Bronchial epithelial cell (primary cell): ENCODE data around the gene MCM7. TPM values are rescaled to one million over a fixed set of nuclear protein-coding genes. Genes with fewer than 3 reads are reported as not detected.

Experiments used
- DNase-seq: peaks from one replicate; pipeline ENCODE4 v3.0.0-alpha.2; 2010; ENCODE audit warnings: low read depth
- FAIRE-seq: peaks from 2 replicates; lab custom pipeline; 2011; peaks lifted over from hg19 to GRCh38; lab: Jason Lieb, UNC
- H3K27me3 ChIP-seq: 2 replicates; pipeline ENCODE4 v1.5.1; 2011; ENCODE audit warnings: low read length; ENCODE audit not compliant: control insufficient read depth, insufficient read depth
- H3K36me3 ChIP-seq: 2 replicates; pipeline ENCODE4 v1.5.1; 2011; ENCODE audit warnings: low read length; ENCODE audit not compliant: control insufficient read depth, insufficient read depth
- H3K4me3 ChIP-seq: 2 replicates; pipeline ENCODE4 v1.5.1; 2011; ENCODE audit warnings: mild to moderate bottlenecking, low read depth, low read length, control low read depth
- CTCF ChIP-seq: IDR thresholded peaks from 2 replicates; pipeline ENCODE4 v1.5.1; 2011; ENCODE audit warnings: mild to moderate bottlenecking, moderate library complexity, low read length, control low read depth, inconsistent platforms; ENCODE audit not compliant: insufficient read depth, severe bottlenecking
- total RNA-seq: library from RNA; depleted of rRNA; stranded (reverse); fragments of >200 nt; gene quantifications from 2 replicates; pipeline ENCODE4 v1.2.1, GENCODE V29; 2014

MCM7 gene
- total RNA-seq, 1 donor from 2014 or later: 46.1 TPM

GRCh38 chr7:100107890-100108289 lies 6.7 kb upstream of the MCM7 start:
- FAIRE-seq (no peak), DNase-seq (no peak)
- no peak for TF ChIP-seq CTCF
- Histone ChIP-seq H3K4me3 (no peak overlapping the region), H3K27me3 (no peaks in the 10 kb centered on the region), H3K36me3 (peaks cover 34% of the 10 kb centered on the region)

- peaks cover 31% of the 10 kb centered on the region for H3K36me3 ChIP-seq
- no peak overlapping the region for H3K4me3 ChIP-seq
- H3K27me3 ChIP-seq: no peaks in the 10 kb centered on the region
- TF ChIP-seq CTCF: no peak
- FAIRE-seq (no peak), DNase-seq (no peak)
These were observed 6.0 kb upstream of the MCM7 start for GRCh38 chr7:100107125-100107737.

DNA sequence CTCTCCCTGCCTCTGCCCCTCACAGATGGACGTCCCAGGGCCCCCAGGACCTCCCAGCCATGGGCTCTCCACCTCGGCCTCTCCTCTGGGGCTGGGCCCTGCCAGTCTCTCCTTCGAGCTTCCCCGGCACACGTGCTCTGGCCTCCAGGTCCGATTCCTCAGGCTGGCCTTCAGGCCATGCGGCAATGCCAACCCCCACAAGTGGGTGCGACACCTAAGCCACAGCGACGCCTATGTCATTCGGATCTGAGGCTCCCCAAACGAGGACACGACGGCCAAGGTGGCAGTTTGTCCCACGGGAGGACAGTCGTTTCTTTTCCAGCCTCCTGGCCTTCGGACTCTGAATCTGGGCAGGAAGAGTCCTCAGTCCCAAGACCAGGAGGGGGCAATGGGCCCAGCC lies 5.4 kb upstream of the MCM7 start:
- Histone ChIP-seq H3K4me3 (no peak overlapping the region), H3K36me3 (peaks cover 30% of the 10 kb centered on the region), H3K27me3 (no peaks in the 10 kb centered on the region)
- FAIRE-seq (no peak), DNase-seq (no peak)
- TF ChIP-seq CTCF: no peak

GRCh38 chr7:100105534-100105933 lies 4.3 kb upstream of the MCM7 start:
- Histone ChIP-seq H3K27me3 (no peaks in the 10 kb centered on the region), H3K4me3 (no peak overlapping the region), H3K36me3 (peaks cover 26% of the 10 kb centered on the region)
- no peak for TF ChIP-seq CTCF
- no peak for DNase-seq
- FAIRE-seq: no peak

DNA sequence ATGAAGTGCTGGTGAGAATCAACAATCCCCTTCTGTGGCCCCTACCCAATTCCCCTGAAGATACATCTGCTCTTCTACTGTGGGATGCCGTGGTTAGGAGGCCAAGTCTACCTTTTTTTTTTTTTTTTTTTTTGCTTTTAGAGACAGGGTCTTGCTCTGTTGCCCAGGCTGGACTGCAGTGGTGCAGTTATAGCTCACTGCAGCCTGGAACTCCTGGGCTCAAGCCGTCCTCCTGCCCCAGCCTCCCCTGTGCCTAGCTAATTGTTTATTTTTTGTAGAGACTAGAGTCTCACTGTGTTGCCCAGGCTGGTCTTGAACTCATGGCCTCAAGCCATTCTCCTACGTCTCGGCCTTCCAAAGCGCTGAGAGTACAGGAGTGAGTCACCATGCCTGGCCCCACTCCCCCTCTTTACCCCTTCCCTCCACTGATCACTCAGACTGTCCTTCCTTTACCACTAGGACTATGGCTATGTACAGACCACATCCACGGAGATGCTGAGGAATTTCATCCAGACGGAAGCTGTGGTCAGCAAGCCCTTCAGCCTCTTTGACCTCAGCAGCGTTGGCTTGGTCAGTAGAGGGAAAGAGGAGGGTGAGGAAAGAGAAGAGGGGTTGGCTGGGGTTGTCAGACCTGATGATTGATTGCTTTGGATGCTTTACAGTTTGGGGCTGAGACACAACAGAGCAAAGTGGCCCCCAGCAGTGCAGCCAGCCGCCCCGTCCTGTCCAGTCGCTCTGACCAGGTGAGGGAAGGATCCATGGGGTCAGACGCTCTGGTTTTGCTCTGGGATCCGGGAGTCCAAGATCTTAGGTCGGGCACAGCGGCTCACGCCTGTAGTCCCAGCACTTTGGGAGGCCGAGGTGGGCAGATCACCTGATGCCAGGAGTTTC lies 2.0 kb upstream of the MCM7 start:
- no peak for DNase-seq
- Histone ChIP-seq H3K36me3 (peaks cover 29% of the 10 kb centered on the region), H3K4me3 (no peak overlapping the region), H3K27me3 (no peaks in the 10 kb centered on the region)
- no peak for FAIRE-seq
- TF ChIP-seq CTCF: no peak
